Measurements from ENCODE around the gene CNDP2.

Gene CNDP2

DNA sequence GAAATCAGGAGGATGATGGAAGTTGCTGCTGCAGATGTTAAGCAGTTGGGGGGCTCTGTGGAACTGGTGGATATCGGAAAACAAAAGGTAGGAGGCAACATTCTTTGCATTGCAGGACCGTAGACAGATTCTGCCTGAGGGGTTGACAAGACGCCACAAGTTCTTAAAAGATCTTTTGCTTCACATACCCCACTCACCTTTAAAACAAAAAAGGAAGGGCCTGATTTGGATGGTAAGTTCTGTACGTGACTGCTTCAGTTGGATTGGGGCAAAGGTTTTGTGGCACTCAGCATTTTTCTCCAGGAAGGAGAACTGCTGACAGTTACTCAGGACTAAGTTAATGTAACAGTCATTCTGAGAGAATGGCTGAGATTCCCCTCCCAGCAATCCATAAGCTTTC is 5.2 kb downstream of the CNDP2 start:
- DNase-seq: no peak

DNA sequence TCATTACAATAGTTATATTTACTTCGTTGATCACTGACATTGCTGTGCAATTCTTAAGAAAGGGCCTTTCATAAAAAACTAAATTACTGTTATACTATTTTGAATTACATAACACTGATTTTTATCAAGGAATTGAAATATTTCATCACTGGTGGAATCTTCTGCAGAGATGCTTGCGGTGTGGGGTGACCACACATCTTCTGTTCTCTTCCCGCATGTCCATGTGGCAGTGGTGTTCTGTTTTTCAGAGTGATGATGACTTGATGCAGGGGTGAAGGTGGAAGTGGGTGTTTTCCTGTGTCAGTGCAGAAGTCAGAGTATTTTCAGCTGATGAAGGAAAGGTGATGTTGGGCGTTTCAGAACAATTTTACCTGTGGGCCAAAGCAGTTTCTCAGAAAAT is 7.0 kb downstream of the CNDP2 start:
- DNase-seq: no peak

DNA sequence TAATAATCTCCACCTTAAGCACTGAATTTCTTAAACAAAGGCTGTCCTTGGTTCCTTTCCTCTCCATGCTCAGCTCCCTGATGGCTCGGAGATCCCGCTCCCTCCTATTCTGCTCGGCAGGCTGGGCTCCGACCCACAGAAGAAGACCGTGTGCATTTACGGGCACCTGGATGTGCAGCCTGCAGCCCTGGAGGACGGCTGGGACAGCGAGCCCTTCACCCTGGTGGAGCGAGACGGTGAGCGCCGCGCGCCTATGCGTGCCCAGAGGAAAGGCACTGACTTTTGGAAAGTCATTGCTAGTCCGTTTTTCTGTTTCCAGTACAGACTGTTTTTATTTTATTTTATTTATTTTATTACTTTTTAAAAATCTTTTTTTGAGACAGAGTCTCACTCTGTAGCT is 9.6 kb downstream of the CNDP2 start:
- DNase-seq: no peak

DNA sequence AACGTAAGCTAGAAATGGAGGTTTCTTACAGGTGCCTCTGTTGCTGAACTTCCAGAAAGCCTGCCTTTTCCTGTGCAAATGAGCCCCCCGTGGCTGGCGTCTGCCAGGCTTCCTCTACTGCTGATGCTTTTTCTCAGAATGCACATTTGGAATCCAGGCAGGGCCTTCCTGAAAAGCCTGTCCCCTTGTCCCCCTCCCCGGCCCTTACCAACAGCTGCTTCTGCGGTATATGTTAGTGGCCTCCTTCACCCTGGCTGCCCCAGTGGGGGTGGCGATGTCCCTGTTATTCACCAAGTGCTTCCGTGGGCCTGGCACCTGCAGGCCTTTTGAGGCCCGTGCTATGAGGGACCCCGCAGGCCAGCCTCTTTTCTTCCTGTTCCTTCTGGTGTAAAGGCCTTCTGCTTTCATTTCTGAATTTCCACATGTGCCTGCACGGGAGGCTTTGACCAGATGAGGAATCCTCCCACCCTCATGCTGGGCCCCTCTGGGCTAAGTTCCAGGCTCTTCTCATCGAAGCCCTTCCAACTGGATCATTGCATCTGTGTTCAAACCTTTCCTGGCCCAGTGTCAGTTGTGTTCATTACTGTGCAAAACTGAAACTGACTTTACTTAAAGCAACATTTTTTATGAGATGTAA is 10.4 kb downstream of the CNDP2 start:
- no peak for DNase-seq

DNA sequence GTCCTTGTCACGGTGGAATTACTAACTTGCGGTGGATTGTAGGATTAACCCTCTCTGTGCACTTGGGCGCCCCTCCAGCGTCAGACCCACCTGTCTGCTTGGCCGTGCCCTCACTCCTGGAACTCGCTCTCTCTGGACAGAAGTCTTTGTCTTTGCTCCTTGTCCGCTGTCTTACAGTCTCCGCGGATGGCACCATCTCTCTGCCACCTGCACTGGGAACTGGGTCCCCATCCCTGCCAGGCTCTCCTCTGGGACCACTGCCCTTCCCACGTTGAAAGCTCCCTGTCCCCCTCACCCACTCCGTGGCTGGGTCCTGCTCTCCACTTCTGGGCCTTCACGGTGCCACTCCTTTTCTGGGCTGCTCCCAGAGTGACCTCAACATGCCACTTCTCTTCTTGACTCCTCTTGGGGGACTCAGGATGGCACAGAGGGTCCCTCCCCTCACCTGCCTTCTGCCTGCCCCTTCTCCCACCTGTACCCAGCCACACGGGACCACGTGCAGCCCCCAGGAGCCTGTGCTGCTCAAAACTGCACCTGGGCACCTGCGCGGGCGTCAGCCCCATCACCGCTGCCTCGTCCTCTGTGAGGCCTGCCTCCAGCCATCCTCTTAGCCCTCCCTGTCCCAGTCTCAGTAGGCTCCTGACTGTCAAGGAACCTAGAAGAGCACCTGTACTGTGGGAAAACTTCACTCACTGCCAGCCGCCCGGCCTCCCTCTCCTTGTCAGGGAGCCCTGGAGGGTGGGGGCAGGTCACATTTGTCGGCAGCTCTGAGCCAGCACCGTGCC is 11.1 kb downstream of the CNDP2 start:
- DNase-seq: no peak

DNA sequence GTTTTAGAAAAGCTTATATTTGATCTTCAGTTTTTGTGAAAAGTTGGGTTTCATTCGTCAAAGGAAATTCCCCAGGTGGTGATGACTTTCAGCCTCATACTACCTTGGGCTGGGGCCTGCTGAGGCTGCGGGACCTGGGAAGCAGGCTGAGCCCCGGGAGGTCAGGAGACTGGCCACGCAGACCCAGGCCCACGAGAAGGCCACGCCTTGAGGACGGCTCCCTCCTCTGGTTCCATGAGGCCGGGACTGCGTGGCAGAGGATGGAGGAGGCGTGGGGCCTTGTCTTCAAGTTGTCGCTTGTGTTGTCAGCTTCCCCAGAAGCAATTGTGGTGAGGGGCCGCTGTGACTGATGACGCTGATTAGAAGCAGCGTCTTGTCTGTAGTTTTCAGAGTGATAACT is 11.8 kb downstream of the CNDP2 start:
- DNase-seq: no peak

DNA sequence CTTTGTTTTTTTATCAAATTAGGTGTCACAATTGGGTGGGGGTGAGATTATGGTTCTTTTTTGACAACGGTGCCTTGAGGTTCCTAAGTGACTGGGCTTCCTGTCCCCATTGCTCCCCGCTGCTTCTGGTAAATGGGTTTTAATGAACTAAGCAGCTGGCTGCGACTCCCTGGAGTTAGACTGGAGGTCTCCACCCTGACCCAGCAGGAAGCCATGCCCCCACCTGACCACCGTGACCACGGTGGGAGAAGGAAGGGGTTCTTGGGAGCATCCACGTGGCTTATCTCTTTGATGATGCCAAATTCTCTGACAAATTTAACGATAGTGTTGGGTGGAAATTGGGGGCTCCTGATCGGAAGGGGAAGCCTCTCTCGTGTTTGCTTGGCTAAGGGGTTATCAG is 12.2 kb downstream of the CNDP2 start:
- DNase-seq: no peak

DNA sequence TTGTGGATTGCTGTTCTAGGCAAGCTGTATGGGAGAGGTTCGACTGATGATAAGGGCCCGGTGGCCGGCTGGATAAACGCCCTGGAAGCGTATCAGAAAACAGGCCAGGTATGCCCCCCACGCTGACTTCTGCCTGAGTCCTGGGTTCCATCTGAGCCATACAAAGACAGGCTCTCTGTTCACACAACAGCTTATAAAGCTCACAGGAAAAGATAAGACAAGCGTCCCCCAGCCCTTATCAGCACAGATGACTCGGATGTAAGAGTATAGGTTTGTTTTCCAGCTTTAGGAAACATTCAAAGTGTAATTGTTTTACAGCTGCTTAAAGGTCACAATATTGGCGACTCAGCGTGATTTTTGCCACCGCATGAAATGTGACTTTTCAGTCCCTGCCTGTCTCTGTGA is 12.7 kb downstream of the CNDP2 start:
- no peak for DNase-seq

DNA sequence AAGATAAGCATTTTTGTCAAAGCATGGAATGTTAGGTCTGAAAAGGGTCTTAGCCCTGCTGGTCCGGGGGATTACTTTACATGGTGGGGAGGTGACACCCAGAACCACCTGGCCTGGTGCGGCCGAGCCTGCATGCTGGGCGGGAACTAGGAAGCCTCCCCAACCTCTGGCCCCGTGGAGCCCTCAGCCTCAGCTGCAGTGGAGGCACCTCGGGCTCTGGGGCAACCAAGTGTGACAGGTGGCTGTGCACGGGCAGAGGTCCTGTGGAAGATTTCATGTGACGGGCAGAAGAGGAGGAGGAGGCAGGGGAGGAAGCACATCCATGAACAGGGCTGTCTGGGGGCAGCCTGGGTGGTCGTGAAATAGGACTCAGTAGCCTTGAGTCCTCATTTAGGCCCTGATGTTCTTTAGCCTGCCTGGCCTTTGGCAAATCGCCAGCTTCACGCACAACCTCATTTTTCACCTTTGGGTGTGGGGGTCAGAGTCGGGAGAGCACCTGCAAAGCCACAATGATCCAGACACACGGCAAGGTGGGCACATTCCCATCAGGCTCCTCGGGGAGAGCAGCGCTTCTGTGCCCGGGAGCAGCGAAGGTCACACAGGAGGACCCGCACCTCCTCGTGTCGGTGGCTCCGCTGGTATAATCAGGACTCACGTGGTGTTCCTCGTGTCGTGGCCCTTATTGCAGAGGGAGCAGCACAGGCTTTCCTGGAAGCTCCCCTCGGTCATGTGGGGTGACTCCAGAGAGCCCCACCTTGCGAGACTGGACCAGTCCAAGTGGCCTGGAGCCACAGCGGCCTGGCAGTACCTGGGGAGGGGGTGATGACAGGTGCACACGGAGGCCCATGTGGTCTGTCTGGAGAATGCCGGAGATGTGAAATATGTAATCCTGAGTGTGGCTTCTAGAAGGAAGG is 13.9 kb downstream of the CNDP2 start:
- DNase-seq: no peak

DNA sequence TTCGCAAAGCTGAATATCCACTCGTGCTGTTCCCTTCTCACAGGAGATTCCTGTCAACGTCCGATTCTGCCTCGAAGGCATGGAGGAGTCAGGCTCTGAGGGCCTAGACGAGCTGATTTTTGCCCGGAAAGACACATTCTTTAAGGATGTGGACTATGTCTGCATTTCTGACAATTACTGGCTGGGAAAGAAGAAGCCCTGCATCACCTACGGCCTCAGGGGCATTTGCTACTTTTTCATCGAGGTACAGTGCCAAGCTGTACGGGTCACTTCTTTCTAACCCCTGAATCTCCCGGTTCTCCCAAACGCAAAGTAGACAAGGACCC is 14.6 kb downstream of the CNDP2 start:
- DNase-seq: no peak

DNA sequence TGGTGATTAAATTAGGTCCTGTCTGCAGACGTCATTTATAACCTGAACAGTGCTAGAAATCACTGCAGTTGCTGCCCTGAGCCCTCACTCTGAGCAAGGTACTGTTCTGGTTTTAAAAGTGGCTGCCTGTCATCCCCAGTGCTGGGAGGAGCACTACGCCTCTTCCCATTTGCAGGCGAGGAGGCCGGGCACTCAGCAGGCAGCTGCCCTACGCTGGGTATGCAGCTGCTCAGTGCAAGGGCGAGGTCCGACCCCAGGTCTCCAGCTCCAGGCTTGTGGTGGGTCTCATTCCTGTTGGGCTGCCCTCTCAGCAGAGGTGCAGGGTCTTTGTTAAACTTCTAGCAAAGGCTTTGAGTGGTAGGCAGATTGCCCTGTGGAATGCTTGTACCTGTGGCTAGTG is 15.7 kb downstream of the CNDP2 start:
- no peak for DNase-seq

DNA sequence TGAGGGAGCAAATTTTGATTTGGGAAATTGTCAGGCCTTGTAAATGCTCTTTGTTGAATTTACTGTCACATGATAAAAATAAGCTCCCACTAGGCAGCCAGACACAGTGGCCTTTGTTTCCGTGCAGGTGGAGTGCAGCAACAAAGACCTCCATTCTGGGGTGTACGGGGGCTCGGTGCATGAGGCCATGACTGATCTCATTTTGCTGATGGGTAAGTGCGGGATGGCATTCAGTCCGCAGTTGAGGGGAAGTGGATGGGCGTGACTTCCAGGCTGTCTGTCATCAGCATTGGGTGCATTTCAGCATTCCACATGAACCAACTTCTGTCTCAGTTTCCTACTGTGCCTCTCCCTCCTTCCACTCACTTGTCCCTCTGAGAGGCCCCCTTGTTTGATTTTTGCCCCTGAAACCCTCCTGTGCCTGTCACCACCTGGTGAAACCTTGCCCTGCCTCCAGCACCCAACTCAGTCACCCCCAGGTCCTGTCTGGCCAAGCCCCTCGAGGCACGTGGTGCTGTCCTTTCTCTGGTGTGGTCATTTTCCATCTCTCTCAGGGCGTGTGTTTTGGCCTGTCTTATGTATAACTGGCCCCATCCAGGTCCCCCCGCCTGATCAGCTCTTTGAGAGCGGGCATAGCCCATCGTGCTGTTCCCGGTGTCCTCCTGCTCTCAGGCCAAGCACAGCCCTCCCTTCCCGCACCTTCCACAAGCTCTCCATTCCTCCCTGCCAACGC is 16.3 kb downstream of the CNDP2 start:
- DNase-seq: no peak

DNA sequence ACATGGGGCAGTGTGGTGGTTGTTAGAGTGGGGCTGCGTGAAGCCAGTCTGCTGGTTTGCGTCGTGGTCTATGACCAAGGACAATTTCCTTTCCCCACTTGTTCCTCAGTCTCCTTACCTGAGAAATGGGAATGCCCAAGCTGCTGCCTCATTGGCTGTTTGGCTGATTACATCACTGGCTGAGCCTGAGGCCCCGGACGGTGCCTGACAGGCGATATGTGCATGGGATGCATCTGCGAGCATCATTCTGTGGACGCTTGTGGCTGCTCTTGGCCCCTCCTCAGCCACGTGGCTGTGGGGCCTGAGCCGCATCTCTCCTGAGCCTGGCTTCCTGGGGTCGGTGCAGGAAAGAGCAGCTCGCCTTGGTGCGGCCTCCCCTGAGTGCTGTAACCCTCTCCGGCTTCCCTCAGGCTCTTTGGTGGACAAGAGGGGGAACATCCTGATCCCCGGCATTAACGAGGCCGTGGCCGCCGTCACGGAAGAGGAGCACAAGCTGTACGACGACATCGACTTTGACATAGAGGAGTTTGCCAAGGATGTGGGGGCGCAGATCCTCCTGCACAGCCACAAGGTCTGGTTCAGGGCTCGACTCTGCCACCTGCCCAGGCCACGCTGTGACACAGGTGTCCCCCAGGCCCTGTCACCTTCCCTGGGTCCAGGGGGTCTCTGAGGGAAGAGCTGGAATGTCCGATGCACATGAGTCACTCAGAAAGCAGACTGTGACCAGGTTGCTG is 17.2 kb downstream of the CNDP2 start:
- DNase-seq: no peak

DNA sequence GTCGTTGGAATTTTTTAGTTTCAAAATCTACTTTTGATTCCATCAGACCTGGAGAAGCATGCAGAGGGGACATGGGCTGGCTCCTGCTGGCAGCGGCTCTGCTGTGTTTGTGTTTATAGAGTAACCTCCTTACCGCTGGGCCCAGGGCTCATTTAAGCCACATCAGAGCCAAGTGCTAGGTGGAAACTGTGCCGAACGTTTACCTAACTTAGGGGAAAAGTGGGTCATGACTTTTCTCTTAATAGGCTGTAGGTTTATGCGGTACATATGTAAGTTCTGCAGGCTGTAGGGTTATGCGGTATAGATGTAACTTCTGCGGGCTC is 17.7 kb downstream of the CNDP2 start:
- DNase-seq: no peak

DNA sequence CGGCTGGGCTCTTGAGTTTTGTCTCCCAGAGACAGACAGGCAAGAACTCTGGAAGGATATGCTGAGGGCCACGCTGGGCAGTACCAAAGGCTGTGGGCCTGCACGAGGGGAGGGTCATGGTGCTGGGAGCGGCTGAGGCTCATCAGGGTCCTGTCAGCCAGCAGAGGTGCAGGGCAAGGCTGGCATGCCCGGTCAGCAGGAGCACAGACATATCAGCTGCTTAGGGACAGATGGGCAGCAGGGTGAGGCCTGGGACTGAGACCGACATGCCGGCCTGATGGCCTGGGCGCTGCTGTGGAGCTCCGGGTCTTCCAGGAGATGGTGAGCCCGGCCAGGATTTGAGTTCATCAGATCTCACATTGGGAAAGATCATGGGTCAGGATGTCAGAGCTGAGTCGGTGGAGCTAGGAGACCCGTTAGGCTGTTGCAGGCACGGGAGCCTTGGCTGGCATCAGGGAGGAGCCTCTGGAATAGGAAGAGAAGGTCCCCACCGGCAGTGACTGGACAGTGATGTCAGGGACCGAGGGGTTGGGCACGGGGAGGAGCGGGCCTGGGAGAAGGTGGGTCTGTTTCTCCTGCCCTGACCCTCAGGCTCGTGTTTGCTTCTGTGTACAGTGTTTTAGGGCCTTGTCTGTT is 18.8 kb downstream of the CNDP2 start:
- no peak for DNase-seq

DNA sequence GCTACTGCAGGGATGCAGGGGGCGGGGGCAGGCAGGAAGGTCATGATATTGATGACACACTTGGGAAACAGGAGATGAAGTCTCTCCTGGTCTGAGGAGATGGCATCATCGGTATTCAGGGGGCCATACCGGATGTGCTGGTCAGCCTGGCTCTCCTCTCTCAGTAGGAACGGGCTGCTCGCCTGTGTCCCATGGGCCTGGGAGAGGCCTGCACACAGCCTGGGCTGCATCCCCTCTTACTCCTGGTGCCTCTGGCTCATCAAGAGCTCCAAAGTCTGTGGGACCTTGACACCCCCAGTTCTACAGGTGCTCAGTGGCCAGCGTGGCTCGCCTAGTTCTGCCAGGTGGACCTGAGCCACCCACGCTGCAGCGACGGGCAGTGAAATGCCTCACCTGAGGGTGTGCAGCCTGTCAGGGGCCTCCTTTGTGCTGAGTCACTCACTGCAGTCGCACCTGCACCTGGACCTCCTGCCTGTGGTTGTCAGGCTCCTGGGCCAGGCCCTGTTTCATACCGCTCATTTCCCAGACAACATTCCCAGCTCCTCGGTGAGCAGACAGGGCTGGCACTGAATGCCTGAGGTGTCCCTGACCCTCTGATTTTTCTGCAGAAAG is 19.6 kb downstream of the CNDP2 start:
- DNase-seq: no peak

DNA sequence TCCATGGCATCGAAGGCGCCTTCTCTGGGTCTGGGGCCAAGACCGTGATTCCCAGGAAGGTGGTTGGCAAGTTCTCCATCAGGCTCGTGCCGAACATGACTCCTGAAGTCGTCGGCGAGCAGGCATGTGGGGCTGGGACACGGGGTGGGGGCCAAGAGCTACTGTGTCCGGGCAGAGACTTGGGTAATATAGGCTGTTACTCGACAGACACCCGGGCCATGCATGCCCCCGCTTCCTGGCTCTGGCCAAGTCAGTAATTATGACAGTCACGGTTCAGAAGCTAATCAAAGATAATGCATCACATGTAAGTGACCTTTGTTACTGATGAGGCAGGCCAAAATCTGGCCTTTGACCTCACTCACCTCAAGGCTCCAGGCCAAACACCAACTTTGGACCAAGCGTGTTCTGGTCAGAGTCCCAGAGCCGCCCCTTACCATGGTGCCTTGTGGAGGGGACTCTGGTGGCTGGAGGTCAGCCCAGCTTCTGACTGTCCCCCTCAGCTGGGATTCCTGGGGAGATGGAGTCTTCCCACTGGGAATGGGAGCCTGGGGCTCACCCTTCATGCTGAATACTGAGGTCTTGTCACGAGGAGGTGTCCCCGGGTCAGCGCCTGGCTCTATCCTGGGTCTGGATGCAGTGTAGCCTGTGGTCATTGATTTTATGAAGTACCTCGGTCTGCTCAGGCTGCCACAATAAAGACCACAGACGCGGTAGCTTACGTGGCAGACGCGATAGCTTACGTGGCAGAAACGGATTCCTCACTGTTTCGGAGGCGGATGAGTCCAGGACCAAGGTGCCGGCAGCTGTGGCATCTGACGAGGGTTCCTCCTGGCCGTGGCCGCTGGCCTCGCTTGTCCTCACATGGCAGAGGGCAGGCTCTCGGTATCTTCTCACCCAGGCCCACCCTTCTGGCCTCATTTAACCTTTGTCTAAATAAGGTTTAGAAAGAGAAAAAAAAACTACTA is 20.4 kb downstream of the CNDP2 start:
- no peak for DNase-seq

DNA sequence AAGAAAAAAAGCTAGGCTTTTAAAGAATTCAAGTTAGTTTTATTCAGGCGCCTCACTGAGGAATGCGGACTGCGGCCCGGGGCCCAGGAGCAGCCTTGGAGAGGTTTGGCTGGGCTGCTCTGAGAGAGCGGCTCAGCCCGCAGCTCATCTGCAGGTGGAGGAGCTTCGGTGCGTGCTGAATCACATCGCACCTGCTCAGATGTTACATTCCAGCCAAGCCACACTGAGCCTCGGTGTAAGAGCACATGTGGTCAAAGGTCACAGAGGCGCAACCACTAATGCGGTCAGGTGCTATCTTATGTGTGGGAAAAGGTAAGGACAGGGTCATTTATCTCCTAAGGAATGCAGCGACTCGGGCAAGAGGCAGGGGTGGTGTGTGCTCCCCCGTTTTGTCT is 21.1 kb downstream of the CNDP2 start:
- no peak for DNase-seq

DNA sequence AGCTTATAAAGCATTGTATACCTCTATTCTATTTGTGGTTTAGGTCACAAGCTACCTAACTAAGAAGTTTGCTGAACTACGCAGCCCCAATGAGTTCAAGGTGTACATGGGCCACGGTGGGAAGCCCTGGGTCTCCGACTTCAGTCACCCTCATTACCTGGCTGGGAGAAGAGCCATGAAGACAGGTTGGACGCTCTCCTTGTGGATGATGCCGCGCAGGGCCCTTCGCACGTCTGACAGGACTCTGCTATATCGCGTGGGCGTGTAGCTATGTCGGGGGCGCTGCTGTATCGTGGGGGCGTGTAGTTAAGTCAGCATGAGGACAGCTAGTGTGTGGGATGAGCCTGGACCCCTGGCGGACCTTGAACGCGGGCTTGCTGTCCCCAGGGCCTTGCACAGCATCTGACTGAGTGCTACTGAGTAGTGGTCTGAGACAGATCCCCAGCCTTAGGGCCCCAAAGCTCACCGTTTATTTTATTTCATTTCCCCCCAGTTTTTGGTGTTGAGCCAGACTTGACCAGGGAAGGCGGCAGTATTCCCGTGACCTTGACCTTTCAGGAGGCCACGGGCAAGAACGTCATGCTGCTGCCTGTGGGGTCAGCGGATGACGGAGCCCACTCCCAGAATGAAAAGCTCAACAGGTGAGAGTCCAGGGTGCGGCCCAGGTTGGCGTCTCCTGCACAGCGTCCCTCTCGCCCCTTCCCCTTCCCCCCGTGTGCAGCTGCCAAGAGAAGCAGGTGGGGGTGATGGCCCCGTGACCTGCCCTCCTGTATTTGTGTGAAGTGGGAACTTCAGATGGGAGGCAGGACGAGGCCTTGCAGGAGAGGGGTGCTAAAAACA is 22.5 kb downstream of the CNDP2 start:
- no peak for DNase-seq
